Measurements from ENCODE around the gene SYT7. TPM values are rescaled to one million over a fixed set of nuclear protein-coding genes. Genes with fewer than 3 reads are reported as not detected.

SYT7 gene
- total and polyA plus RNA-seq, 8 donors: 4.3 to 59.4 (median 12.5) TPM

DNA sequence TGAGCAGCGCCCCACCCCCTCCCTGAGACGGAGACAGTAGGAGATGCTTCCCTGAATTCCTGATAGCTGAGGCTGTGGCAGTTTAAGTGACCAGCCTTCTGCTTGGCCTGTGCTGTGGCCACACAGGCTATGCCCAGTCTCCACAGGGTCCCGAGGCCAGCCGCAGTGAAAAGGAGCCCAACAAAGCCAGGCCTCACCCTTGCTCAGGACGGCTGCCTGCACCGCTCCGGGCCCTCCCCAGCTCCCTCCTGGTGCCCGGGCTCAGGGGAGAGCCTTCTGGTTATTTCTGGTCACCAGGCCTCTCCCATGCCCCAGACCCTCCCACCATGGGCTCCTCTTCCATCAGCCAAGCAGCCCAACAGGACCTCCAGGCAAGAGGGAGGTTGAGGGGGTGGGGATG is 43.5 kb downstream of the SYT7 start:
- DNase-seq: peak in 1 of 6 donors; percentile 37

DNA sequence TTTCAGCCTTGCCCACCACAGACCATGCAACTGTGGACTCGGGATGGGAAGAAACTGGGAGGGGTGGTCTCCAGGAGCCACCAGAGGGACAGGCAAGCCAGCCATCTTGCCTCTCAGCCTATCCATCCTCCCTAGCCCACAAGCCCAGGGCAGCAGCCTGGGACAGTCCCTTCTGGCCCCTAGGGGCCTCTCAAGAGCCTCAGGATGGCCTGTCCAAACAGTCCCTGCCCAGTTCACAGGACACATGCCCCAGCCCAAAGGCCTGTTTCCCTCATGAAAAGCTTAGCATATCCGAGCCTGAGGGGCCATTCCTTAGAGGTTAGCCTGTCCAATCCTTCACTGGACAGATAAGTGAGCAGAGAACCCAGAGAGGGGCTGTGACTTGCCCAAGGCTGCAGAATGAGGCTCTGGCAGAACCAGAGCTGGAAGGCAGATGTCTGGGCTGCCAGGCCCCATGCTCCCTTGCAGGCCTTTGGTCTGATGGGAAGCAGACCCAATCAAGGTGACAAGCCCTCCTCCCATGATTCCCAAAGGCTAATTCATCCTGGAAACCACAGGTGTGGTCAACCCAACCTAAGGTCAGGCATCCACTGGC is 44.1 kb downstream of the SYT7 start:
- peak in 1 of 6 donors; percentile 16 for DNase-seq
- Histone ChIP-seq H3K4me3 (no peak overlapping the region), H3K9me3 (no peaks in the 10 kb centered on the region), H3K27ac (no peak overlapping the region), H3K27me3 (no peaks in the 10 kb centered on the region), H3K36me3 (no peaks in the 10 kb centered on the region), H3K4me1 (no peaks in the 10 kb centered on the region)
- intact Hi-C loops (cut with DNase I): no loop called here
- TF ChIP-seq, protein P1, sequence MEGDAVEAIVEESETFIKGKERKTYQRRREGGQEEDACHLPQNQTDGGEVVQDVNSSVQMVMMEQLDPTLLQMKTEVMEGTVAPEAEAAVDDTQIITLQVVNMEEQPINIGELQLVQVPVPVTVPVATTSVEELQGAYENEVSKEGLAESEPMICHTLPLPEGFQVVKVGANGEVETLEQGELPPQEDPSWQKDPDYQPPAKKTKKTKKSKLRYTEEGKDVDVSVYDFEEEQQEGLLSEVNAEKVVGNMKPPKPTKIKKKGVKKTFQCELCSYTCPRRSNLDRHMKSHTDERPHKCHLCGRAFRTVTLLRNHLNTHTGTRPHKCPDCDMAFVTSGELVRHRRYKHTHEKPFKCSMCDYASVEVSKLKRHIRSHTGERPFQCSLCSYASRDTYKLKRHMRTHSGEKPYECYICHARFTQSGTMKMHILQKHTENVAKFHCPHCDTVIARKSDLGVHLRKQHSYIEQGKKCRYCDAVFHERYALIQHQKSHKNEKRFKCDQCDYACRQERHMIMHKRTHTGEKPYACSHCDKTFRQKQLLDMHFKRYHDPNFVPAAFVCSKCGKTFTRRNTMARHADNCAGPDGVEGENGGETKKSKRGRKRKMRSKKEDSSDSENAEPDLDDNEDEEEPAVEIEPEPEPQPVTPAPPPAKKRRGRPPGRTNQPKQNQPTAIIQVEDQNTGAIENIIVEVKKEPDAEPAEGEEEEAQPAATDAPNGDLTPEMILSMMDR (IDR thresholded peaks at IDR 0.05): no peak
- ATAC-seq: no peak
- WGBS, 2 donors: 72 to 87% methylated on average over 2 of the region's 2 CpGs
- no peak for FAIRE-seq

More for the DNA sequence above, 43.5 kb downstream of the SYT7 start:
- Histone ChIP-seq H3K9me3 (no peaks in the 10 kb centered on the region), H3K27me3 (no peaks in the 10 kb centered on the region), H3K27ac (no peak overlapping the region), H3K36me3 (no peaks in the 10 kb centered on the region), H3K4me3 (no peak overlapping the region), H3K4me1 (no peaks in the 10 kb centered on the region)
- intact Hi-C loops (cut with DNase I): no loop called here
- ATAC-seq (no peak), FAIRE-seq (no peak)
- WGBS, 2 donors: 78 to 92% methylated on average over 8 of the region's 8 CpGs
- TF ChIP-seq, protein P1 (IDR thresholded peaks at IDR 0.05): no peak

DNA sequence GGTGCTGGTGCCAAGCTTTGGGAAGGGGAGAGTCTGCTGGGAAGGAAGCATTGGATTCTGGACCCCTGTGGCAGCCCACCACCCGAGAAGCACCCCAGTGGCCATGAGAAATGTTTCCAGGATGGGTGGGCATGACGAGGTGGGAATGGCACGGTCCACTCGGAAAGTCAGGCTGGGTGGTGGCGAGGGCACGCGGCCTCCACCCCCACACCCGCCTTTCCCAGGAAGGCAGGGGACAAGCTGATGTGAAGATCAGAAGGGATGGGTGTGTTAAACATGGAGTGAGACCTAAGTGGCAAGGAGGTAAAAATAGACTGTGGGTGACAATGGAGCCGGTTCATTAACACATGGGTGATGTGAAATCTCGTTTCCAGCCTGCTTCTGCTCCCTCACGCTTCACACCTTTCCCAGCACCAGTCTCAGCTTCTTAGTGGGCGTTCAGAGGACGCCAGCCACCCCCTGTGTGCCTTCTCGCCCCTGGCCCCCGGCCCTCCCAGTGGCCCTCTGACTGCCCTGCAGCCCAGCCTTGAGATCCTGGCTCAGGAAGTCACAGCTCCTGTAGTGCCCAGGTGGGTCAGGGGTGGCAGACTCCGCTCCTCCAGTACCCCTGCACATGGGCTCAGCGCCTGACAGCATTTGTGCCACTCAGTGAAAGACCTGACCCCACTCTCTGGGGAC is 44.7 kb downstream of the SYT7 start:
- TF ChIP-seq, protein P1 (IDR thresholded peaks at IDR 0.05): no peak
- no peak overlapping the region for H3K27ac ChIP-seq
- WGBS, 2 donors: 77 to 83% methylated on average over 17 of the region's 17 CpGs
- FAIRE-seq (no peak), ATAC-seq (no peak), DNase-seq (peak in 1 of 6 donors; percentile 43)
- no peaks in the 10 kb centered on the region for H3K27me3 ChIP-seq
- H3K9me3 ChIP-seq: no peaks in the 10 kb centered on the region
- intact Hi-C loops (cut with DNase I): no loop called here
- no peak overlapping the region for H3K4me3 ChIP-seq
- H3K36me3 ChIP-seq: no peaks in the 10 kb centered on the region
- H3K4me1 ChIP-seq: no peaks in the 10 kb centered on the region

DNA sequence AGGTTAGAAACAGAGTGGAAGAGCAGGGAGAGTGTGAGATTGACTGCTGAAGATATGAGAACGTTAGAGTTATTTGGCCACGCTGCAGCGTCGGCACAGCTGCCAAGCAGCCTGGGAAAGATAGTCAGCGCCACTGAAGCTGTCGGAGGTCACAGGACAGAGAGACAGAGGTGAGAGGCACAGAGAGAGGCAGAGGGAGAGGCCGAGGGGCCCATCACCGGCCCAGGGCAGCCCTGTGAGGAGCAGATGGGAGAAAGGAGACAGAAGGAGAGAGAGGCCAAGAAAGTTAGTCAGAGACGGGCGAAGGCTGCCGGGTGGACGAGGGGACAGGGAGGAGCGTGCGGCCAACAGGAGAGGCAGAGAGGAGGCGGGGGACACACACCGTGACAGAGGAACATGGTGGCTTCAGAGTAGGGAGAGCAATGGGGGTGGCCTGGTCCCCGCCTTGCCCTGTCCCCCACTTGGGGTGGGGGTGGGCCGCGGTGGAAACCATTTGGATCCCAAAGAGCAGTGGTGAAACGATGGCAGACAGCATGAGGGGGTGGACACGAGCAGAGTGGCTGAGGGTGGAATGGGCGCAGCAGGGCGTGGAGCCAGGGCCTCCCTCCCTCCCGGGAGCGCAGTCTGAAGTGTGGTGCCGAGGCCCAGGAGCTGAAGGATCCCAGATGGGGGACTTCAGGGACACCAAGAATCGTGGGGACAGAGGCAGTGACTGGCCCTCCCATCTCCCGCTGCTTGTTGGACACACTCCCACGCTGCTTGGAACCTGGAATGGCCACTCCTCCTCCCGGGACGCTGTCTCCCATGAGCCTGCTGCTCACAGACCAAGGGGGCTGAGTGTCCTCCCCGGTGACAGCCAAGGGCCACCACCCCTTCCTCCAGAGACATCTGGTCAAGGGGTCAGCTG is 45.7 kb downstream of the SYT7 start:
- 64 to 76% methylated on average over 29 to 32 of the region's 32 CpGs for WGBS, 2 donors
- Histone ChIP-seq H3K27me3 (no peaks in the 10 kb centered on the region), H3K36me3 (no peaks in the 10 kb centered on the region), H3K27ac (no peak overlapping the region), H3K4me1 (no peaks in the 10 kb centered on the region), H3K9me3 (no peaks in the 10 kb centered on the region), H3K4me3 (no peak overlapping the region)
- DNase-seq: peak in 1 of 6 donors; percentile 52
- intact Hi-C loops (cut with DNase I): no loop called here
- no peak for FAIRE-seq
- TF ChIP-seq, protein P1 (IDR thresholded peaks at IDR 0.05): no peak
- no peak for ATAC-seq
